ENCODE measurements around the gene RHOBTB1. TPM values are rescaled to one million over a fixed set of nuclear protein-coding genes. Genes with fewer than 3 reads are reported as not detected.

Gene RHOBTB1
- total and polyA plus RNA-seq, 2 experiments from 2014 or later: 4.6 to 13.2 TPM

DNA sequence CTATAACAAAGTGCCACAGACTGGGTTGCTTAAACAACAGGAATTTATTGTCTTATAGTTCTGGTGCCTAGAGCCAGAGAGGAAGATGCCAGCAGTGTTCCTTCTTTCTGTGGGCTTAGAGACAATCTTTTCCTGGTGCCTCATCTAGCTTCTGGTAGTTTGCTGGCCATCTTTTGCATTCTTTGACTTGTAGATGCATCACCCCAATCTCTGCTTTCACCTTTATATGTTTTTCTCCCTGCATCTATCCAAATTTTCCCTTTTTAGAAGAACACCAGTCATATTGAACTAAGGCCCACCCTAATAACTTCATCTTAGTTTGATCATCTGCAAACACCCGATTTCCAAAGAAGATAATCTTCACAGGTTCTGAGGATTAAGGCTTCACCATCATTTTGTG lies 98.9 kb downstream of the RHOBTB1 start:
- H3K4me3 Mint-ChIP-seq: no peak overlapping the region
- no peak overlapping the region for H3K4me3 ChIP-seq
- no peak overlapping the region for H3K4me2 ChIP-seq
- ATAC-seq (no peak), DNase-seq (ENCODE audit: low spot score) (no peak)
- H3K4me1 ChIP-seq (ENCODE audit: insufficient read depth): 0 out of 2 replicates have a peak, but pooled peaks cover 4% of the 10 kb centered on the region
- H3K36me3 ChIP-seq (ENCODE audit: insufficient read depth): no peaks in the 10 kb centered on the region
- H3K27ac ChIP-seq (ENCODE audit: low read depth): no peak overlapping the region
- no peaks in the 10 kb centered on the region for H3K9me2 ChIP-seq (ENCODE audit: insufficient read depth)
- no peak overlapping the region for H2AFZ ChIP-seq
- no peaks in the 10 kb centered on the region for H3K27me3 ChIP-seq (ENCODE audit: insufficient read depth)
- no peaks in the 10 kb centered on the region for H3K79me2 ChIP-seq (replicated peaks; ENCODE audit: insufficient read depth)
- no peaks in the 10 kb centered on the region for H3K27me3 Mint-ChIP-seq (ENCODE audit: insufficient read depth, low read depth, poor library complexity)
- H3K36me3 Mint-ChIP-seq (ENCODE audit: low read depth): no peaks in the 10 kb centered on the region
- peaks cover 3% of the 10 kb centered on the region for H3K4me1 Mint-ChIP-seq
- H3K9me3 Mint-ChIP-seq: no peaks in the 10 kb centered on the region
- H3K27ac Mint-ChIP-seq: no peak overlapping the region
- TF ChIP-seq JUNB (IDR thresholded peaks at IDR 0.05; ENCODE audit: unreplicated experiment): no peak
- TF ChIP-seq, protein P1, sequence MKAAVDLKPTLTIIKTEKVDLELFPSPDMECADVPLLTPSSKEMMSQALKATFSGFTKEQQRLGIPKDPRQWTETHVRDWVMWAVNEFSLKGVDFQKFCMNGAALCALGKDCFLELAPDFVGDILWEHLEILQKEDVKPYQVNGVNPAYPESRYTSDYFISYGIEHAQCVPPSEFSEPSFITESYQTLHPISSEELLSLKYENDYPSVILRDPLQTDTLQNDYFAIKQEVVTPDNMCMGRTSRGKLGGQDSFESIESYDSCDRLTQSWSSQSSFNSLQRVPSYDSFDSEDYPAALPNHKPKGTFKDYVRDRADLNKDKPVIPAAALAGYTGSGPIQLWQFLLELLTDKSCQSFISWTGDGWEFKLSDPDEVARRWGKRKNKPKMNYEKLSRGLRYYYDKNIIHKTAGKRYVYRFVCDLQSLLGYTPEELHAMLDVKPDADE (IDR thresholded peaks at IDR 0.05): no peak
- TF ChIP-seq ZNF331 (CRISPR knock-in tag; IDR thresholded peaks at IDR 0.05; ENCODE audit: low read depth): no peak
- no peak for TF ChIP-seq EZH2 (IDR thresholded peaks at IDR 0.05; ENCODE audit: low read depth, unreplicated experiment)
- TF ChIP-seq, protein P2, sequence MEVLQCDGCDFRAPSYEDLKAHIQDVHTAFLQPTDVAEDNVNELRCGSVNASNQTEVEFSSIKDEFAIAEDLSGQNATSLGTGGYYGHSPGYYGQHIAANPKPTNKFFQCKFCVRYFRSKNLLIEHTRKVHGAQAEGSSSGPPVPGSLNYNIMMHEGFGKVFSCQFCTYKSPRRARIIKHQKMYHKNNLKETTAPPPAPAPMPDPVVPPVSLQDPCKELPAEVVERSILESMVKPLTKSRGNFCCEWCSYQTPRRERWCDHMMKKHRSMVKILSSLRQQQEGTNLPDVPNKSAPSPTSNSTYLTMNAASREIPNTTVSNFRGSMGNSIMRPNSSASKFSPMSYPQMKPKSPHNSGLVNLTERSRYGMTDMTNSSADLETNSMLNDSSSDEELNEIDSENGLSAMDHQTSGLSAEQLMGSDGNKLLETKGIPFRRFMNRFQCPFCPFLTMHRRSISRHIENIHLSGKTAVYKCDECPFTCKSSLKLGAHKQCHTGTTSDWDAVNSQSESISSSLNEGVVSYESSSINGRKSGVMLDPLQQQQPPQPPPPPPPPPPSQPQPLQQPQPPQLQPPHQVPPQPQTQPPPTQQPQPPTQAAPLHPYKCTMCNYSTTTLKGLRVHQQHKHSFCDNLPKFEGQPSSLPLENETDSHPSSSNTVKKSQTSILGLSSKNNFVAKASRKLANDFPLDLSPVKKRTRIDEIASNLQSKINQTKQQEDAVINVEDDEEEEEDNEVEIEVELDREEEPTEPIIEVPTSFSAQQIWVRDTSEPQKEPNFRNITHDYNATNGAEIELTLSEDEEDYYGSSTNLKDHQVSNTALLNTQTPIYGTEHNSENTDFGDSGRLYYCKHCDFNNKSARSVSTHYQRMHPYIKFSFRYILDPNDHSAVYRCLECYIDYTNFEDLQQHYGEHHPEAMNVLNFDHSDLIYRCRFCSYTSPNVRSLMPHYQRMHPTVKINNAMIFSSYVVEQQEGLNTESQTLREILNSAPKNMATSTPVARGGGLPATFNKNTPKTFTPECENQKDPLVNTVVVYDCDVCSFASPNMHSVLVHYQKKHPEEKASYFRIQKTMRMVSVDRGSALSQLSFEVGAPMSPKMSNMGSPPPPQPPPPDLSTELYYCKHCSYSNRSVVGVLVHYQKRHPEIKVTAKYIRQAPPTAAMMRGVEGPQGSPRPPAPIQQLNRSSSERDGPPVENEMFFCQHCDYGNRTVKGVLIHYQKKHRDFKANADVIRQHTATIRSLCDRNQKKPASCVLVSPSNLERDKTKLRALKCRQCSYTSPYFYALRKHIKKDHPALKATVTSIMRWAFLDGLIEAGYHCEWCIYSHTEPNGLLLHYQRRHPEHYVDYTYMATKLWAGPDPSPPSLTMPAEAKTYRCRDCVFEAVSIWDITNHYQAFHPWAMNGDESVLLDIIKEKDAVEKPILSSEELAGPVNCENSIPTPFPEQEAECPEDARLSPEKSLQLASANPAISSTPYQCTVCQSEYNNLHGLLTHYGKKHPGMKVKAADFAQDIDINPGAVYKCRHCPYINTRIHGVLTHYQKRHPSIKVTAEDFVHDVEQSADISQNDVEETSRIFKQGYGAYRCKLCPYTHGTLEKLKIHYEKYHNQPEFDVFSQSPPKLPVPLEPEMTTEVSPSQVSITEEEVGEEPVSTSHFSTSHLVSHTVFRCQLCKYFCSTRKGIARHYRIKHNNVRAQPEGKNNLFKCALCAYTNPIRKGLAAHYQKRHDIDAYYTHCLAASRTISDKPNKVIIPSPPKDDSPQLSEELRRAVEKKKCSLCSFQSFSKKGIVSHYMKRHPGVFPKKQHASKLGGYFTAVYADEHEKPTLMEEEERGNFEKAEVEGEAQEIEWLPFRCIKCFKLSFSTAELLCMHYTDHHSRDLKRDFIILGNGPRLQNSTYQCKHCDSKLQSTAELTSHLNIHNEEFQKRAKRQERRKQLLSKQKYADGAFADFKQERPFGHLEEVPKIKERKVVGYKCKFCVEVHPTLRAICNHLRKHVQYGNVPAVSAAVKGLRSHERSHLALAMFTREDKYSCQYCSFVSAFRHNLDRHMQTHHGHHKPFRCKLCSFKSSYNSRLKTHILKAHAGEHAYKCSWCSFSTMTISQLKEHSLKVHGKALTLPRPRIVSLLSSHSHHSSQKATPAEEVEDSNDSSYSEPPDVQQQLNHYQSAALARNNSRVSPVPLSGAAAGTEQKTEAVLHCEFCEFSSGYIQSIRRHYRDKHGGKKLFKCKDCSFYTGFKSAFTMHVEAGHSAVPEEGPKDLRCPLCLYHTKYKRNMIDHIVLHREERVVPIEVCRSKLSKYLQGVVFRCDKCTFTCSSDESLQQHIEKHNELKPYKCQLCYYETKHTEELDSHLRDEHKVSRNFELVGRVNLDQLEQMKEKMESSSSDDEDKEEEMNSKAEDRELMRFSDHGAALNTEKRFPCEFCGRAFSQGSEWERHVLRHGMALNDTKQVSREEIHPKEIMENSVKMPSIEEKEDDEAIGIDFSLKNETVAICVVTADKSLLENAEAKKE (CRISPR knock-in tag; IDR thresholded peaks at IDR 0.05): no peak
- no peak for TF ChIP-seq CREB1 (CRISPR knock-in tag; IDR thresholded peaks at IDR 0.05; ENCODE audit: low read depth)
- TF ChIP-seq NANOG (IDR thresholded peaks at IDR 0.05; ENCODE audit: borderline replicate concordance): no peak
- no peak for TF ChIP-seq ZNF114 (CRISPR knock-in tag; IDR thresholded peaks at IDR 0.05)
- no peak for TF ChIP-seq EZH2phosphoT487 (IDR thresholded peaks at IDR 0.05; ENCODE audit: unreplicated experiment)
- H3F3A ChIP-seq (replicated peaks; ENCODE audit: low read depth): no peaks in the 10 kb centered on the region
- no peaks in the 10 kb centered on the region for H4K20me1 ChIP-seq (replicated peaks; ENCODE audit: insufficient read depth)

Measured in GM23338 (cell line).